Peyer's patch (tissue), 4 donors: Measurements from ENCODE around the gene RAD51B. TPM values are rescaled to one million over a fixed set of nuclear protein-coding genes. Genes with fewer than 3 reads are reported as not detected.

Experiments
- DNase-seq, 3 donors: peaks; one replicate each; pipeline ENCODE4 v3.0.0-alpha.2; 2017 to 2019
- H3K27ac ChIP-seq, 4 donors: fragments of 200-600 bp; sonication (generic); one replicate each; pipeline ENCODE4 v1.5.1; 2016 to 2019
- H3K27me3 ChIP-seq, 2 donors: fragments of 200-600 bp; sonication (generic); one replicate each; pipeline ENCODE4 v1.5.1; 2019
- H3K36me3 ChIP-seq, 3 donors: fragments of 200-600 bp; sonication (generic); one replicate each; pipeline ENCODE4 v1.5.1; 2016 to 2019
- H3K4me1 ChIP-seq, 4 donors: fragments of 200-600 bp; sonication (generic); one replicate each; pipeline ENCODE4 v1.5.1; 2016 to 2019
- H3K4me3 ChIP-seq, 4 donors: fragments of 200-600 bp; sonication (generic); 1 replicate in 3 of 4; 2 replicates in 1 of 4; pipeline ENCODE4 v1.5.1; 2016 to 2019; ENCODE audit warnings: mild to moderate bottlenecking in 1 of 4
- H3K9me3 ChIP-seq, 4 donors: fragments of 200-600 bp; sonication (generic); one replicate each; pipeline ENCODE4 v1.5.1; 2016 to 2019; ENCODE audit warnings: mild to moderate bottlenecking in 1 of 4
- POLR2A ChIP-seq, 2 donors: fragments of 450-650 bp; IDR thresholded peaks; one replicate each; pipeline ENCODE4 v1.5.1; 2017; ENCODE audit warnings: antibody characterized with exemption in 2 of 2, mild to moderate bottlenecking in 2 of 2, moderate library complexity in 2 of 2
- total RNA-seq, 4 donors: library from RNA; depleted of rRNA; stranded (reverse); fragments of >200 nt; gene quantifications; one replicate each; pipeline ENCODE4 v1.1.0, GENCODE V29; 2016
- TF ChIP-seq, protein P1 (sequence below), 6 experiments: fragments of 450-650 bp in 4 of 6; fragments of 200-600 bp in 2 of 6; sonication (generic) in 1 of 6; IDR thresholded peaks; one replicate each; pipeline ENCODE4 v1.5.1; 2017 to 2019; ENCODE audit warnings: antibody characterized with exemption in 6 of 6, mild to moderate bottlenecking in 3 of 6, moderate library complexity in 1 of 6

Gene RAD51B
- total RNA-seq, 4 donors from 2014 or later, result 12.6 to 103 (median 33.1) TPM

DNA sequence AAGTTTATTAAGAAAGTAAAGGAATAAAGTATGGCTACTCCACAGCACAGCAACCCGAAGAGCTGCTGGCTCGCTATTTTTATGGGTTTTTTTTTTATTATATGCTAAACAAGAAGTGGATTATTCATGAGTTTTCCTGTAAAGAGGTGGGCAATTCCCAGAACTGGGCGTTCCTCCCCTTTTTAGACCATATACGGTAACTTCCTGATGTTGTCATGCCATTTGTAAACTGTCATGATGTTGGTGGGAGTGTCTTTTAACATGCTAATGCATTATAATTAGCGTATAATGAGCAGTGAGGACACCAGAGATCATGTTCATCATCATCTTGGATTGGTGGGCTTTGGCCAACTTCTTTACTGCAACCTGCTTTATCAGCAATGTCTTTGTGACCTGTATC, 600.8 kb downstream of the RAD51B start:
- H3K36me3 ChIP-seq, result no peaks in the 10 kb centered on the region
- H3K27ac ChIP-seq, result no peak overlapping the region
- H3K4me1 ChIP-seq, result no peaks in the 10 kb centered on the region
- no peak for TF ChIP-seq POLR2A (IDR thresholded peaks at IDR 0.05)
- TF ChIP-seq, protein P1, sequence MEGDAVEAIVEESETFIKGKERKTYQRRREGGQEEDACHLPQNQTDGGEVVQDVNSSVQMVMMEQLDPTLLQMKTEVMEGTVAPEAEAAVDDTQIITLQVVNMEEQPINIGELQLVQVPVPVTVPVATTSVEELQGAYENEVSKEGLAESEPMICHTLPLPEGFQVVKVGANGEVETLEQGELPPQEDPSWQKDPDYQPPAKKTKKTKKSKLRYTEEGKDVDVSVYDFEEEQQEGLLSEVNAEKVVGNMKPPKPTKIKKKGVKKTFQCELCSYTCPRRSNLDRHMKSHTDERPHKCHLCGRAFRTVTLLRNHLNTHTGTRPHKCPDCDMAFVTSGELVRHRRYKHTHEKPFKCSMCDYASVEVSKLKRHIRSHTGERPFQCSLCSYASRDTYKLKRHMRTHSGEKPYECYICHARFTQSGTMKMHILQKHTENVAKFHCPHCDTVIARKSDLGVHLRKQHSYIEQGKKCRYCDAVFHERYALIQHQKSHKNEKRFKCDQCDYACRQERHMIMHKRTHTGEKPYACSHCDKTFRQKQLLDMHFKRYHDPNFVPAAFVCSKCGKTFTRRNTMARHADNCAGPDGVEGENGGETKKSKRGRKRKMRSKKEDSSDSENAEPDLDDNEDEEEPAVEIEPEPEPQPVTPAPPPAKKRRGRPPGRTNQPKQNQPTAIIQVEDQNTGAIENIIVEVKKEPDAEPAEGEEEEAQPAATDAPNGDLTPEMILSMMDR (IDR thresholded peaks at IDR 0.05), result no peak
- no peaks in the 10 kb centered on the region for H3K9me3 ChIP-seq
- H3K27me3 ChIP-seq, result no peaks in the 10 kb centered on the region
- no peak for DNase-seq
- H3K4me3 ChIP-seq, result no peak overlapping the region

DNA sequence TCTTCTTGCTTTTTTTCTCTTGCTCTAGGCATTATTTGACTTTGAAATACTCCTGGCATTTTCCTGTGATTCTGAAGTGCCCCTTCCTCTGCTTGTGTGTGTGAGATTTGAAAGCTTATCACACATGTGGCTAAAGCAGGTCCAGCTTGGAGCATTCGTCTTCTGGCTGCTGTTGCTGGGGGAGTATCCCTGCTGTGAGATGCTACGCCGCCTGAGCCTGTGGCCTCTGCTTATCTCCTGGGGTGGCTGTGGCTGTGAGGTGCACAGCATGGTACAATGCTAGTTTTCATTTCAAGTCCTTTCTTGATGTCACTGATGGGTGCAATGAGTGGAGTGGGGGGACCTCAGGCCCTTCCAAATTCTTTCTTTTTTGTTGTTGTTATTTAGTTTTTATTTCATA, 601.5 kb downstream of the RAD51B start:
- TF ChIP-seq POLR2A (IDR thresholded peaks at IDR 0.05), result no peak
- TF ChIP-seq, protein P1 (IDR thresholded peaks at IDR 0.05), result no peak
- Histone ChIP-seq H3K4me1 (no peaks in the 10 kb centered on the region), H3K27me3 (no peaks in the 10 kb centered on the region), H3K36me3 (no peaks in the 10 kb centered on the region), H3K27ac (no peak overlapping the region), H3K9me3 (no peaks in the 10 kb centered on the region), H3K4me3 (no peak overlapping the region)
- no peak for DNase-seq

DNA sequence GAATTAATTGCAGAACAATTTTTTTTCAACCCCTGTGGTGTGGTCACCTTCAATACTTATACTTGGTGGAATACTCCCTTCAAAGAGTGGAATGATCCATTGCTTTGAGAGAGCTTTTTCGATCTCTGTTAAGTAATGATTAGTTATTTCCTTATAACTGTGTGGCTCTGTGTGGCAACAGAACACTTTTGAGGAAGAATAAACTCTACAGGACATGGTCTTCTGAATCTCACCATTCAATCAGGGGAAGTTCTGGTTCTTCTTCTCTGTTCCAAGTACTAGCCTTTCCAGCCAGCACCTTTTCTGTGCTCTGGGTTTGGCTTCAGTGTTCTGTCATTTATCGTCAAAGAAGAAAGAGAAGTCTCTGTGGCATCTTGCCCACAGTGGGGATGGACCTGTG, 604.1 kb downstream of the RAD51B start:
- no peak for TF ChIP-seq POLR2A (IDR thresholded peaks at IDR 0.05)
- TF ChIP-seq, protein P1 (IDR thresholded peaks at IDR 0.05), result no peak
- DNase-seq, result no peak
- Histone ChIP-seq H3K27ac (no peak overlapping the region), H3K4me1 (no peaks in the 10 kb centered on the region), H3K27me3 (no peaks in the 10 kb centered on the region), H3K9me3 (no peaks in the 10 kb centered on the region), H3K4me3 (no peak overlapping the region), H3K36me3 (no peaks in the 10 kb centered on the region)

GRCh38 chr14:68424443-68425172, 605.0 kb downstream of the RAD51B start:
- no peaks in the 10 kb centered on the region for H3K27me3 ChIP-seq
- H3K9me3 ChIP-seq, result no peaks in the 10 kb centered on the region
- no peaks in the 10 kb centered on the region for H3K36me3 ChIP-seq
- DNase-seq, result no peak
- no peaks in the 10 kb centered on the region for H3K4me1 ChIP-seq
- no peak overlapping the region for H3K4me3 ChIP-seq
- no peak overlapping the region for H3K27ac ChIP-seq
- TF ChIP-seq, protein P1 (IDR thresholded peaks at IDR 0.05), result no peak
- TF ChIP-seq POLR2A (IDR thresholded peaks at IDR 0.05), result no peak

DNA sequence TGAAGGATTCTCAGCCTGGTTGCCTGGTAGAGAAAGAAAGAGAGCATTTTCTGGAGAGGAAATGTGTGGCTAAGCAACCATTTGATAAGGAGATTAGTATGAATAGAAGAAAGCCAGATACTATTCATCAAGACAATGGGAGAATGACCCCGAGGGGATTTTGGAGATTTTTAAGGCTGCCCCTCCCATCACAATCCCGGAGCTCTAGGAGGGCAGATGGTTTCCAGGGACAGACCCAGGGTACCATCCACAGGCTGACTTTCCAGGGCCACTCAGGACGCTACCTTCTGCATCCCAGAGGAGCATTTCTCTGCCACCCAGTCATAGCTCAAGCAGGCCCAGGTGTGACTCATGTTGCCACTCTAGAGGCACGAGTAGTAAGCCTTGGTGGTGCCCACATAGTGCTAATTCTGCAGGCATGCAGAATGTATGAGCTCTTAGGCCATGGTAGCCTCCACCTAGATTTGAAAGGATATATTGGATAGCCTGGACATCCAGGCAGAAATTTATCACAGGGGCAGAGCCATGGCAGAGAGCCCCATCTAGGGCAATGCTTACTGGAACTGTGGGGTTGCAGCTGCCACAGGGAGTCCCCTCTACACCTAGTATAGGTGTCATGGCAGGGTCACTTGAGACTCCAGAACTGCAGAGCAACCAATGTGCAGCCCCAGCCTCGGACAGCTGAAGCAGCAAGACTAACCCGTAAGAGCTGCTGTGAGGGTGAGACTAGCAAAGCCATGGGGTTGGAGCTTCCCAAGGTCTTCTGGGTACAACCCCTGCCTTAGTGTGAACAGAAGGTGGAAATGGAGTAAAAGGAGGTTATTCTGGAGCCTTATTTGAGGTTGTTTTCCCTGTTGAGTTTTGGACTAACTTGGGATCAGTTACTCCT, 607.3 kb downstream of the RAD51B start:
- H3K36me3 ChIP-seq, result no peaks in the 10 kb centered on the region
- H3K27ac ChIP-seq, result no peak overlapping the region
- DNase-seq, result no peak
- no peaks in the 10 kb centered on the region for H3K4me1 ChIP-seq
- H3K4me3 ChIP-seq, result no peak overlapping the region
- no peaks in the 10 kb centered on the region for H3K9me3 ChIP-seq
- no peaks in the 10 kb centered on the region for H3K27me3 ChIP-seq
- no peak for TF ChIP-seq POLR2A (IDR thresholded peaks at IDR 0.05)
- TF ChIP-seq, protein P1 (IDR thresholded peaks at IDR 0.05), result no peak
